NCI-H2196 (cell line): Measurements from ENCODE around the gene F7.

Experiments used
- DNase-seq: peaks from one replicate; lab custom pipeline; 2025; ENCODE audit not compliant: unreplicated experiment; lab: John Stamatoyannopoulos, UW

F7 gene

DNA sequence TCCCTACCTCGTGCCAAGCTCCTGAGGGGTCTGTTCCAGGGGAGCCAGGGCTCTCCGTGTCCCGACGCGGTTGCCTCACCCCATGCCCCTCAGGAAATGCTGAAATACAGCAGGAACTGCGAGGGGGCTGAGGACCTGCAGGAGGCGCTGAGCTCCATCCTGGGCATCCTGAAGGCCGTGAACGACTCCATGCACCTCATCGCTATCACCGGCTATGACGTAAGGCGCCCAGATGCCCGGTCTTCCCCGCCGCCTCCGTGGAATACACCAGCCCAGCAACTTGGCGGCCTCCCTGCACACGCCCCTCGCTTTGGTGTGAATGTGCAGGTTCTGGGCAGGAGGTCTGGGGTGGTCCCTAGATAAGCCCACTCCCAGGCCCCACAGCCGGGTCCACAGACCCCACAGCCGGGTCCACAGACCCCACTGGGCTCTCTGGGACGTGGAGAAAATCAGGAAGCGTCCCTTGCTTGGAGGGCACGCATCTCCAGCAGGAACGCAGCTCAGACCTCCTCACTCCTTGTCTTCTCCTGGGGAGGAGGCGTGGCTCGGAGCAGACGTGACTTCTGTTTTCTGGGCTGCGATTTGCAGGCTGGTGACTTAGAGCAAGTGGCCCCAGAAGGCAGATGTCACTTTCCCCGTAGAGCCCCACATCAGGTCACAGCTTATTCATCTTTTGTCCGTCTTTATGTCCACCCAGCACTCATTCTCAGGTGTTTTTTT is 19.4 kb upstream of the F7 start:
- DNase-seq = no peak

DNA sequence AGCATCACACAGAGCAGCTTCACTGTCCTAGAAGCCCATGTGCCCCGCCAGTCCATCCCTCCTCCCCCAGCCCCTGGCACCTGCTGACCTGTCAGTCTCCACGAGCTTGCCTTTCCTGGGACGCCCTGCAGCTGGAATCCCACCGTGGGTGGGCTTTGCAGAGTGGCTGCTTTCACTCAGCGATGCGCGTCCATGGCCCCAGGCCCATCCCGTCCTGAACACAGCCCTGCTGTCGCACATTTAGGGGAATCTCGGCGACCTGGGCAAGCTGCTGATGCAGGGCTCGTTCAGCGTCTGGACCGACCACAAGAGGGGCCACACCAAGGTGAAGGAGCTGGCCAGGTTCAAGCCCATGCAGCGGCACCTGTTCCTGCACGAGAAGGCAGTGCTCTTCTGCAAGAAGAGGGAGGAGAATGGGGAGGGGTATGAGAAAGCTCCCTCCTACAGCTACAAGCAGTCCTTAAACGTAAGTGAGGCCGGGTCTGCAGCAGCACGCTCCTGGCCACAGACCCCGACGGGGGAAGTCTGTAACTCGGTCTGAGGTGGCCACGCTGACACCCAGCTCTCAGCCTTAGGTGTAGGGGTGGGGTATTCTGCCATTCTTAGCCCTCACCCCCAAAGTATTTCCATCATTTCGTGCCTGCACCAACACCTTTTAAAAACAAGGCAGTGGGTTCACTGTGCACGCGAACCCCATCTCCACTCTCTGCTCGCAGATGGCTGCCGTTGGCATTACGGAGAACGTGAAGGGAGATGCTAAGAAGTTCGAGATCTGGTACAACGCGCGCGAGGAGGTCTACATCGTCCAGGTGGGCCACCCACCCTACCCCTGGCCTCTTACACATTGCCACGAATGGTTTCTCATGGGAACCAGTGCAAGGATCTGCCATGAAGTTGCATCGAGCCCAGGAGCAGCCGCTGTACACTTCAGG is 18.3 kb upstream of the F7 start:
- DNase-seq = no peak

DNA sequence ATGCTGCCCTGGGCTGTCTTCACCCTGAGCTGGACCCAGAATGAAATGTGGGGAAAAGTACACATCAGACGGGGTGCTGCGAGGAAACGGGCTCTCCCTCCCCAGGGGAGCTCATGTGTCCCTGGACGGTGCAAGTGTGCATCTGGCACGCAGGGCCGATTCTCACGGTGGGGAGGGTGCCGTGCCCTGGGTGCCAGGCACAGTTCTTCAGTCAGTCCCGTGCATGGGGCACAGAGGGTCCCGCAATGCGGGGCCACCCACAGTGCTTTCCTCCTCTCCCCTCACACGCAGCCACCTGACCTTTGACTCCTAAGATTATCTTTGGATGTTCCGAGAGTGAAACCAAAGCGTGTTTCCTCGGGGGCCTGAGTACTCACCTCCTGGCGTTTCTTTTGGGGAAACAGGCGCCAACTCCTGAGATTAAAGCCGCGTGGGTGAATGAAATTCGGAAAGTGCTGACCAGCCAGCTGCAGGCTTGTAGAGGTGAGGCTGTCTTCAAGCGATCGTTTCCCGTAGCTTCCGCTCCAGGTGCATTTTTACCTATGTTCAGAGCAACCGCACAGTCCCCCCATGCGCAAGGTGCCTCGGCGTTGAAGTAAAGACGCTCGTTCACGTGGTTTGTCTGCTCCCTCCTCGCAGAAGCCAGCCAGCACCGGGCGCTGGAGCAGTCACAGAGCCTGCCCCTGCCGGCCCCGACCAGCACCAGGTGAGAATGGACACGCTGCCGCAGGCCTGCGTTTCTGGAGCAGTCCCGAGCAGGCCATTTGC is 17.5 kb upstream of the F7 start:
- DNase-seq = no peak

- no peak for DNase-seq
Measured at GRCh38 chr13:113088691-113089020, 16.9 kb upstream of the F7 start.

GRCh38 chr13:113089693-113090414 is 15.7 kb upstream of the F7 start:
- no peak for DNase-seq

DNA sequence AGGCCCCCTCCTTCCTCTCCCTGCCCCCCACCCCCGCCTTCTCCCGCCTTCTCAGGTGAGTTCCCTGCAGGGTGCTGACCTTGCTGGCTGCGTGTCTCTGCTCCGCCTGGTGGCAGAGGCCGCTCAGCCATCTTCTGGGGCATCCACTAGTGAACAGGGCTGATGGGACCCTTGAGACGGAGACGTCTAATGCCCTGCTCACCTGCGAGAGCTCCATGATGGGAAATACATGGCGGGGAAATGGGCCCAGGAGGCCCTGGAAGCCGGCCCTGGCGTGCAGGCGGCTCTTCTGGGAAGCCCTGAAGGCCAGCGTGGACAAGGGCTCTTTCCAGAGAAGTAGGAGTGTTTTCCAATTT is 15.2 kb upstream of the F7 start:
- no peak for DNase-seq

- DNase-seq = no peak
Measured at GRCh38 chr13:113090806-113091205, 14.8 kb upstream of the F7 start.

DNA sequence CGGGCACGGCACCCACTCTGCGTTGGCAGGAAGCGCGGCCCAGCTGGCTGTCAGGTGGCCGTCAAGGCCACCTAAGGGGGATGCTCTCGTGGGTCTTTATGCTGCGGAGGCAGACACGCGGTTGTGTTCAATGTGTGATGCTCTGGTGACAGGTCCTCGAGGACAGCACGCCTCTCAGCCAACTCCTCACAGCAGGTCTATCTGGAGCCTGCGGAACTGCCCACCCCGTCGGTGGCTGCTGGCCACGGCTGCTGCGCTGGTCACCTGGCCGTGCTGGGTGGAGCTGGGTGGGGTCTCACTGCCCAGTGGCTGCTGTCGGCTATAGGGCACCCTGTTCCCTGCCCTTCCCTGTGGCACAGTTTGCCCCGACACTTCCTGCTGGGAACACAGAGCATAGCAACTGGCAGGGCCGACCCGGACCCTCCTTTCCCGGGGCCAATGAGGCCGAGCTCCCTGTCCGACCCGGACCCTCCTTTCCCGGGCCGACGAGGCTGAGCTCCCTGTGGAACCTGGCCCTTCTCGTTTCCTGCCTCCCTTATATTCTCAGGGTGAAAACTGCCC is 14.3 kb upstream of the F7 start:
- DNase-seq = no peak

DNA sequence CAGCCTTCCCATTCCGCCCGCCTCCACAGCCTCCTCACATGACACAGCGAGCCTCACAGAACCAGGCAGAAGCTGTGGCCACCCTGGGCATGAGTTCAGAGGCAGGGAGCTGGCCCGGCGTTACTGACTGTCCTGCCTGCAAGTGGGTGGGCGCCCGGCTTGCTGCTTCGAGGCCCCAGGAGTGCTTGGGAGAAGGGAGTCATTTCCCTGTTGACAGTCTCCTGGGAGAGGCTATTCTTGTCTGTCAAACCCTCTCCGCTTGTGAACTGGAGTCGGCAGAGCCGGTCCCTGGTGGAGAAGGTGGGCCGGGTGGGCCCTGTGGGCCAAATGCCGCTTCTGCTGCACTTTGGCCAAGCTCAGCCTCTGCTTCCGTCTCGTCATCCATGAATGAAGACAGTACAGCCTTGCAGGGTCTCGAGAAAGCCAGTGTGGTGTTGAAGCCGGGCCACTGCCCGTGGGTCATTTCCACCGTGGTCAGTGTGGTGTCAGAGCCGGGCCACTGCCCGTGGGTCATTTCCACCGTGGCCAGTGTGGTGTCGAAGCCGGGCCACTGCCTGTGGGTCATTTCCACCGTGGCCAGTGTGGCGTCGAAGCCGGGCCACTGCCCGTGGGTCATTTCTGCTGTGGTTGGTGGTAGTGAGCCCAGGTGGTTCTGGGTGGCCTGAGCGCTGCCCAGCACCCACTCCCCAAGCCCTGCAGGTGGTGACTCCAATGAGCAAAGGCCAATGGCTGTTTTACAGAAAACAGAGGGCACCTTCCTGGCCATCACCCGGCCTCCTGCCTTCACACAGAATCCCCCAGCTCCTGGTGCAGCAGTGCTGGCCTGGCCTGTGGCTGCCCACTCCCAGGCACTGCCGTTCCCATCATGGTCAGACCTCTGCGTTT is 13.5 kb upstream of the F7 start:
- DNase-seq = no peak

DNA sequence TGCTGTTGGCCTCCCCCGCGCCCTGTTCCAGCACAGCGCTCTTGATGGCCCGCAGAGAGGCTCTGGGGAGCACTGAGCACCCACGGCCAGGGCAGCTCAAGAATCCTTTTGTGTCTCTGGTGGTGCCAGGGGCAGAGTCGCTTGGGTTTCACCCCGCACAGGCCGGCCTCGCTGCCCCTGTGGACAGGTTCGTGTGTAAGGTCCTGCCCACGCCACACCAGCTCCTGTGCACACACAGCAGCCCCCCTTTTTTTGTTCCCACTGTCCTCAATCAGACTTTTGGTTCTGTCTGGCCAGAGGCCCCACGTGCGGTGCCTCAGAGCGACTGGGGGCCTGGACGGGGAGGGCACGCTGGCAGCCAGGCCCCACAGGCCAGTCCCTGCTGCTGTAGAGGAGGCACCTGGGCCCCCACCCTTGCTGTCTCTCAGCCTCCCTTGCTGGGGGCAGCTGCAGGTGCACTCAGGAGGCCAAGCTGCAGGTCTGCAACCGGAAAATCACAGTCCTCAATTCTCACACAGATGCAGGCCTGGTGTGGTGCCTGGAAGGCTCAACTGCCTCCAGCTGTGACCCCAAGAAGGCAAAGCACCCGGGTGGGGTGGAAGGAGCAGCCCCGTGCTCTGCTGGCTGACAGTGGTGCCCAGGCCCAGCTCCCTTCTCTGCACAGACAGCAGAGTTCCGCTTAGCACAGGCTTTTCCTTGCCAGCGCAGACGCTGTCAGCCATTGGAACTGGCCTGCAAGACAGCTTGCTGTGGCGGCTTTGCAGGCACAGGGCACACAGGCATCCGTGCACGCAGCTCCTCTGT is 12.6 kb upstream of the F7 start:
- no peak for DNase-seq

DNA sequence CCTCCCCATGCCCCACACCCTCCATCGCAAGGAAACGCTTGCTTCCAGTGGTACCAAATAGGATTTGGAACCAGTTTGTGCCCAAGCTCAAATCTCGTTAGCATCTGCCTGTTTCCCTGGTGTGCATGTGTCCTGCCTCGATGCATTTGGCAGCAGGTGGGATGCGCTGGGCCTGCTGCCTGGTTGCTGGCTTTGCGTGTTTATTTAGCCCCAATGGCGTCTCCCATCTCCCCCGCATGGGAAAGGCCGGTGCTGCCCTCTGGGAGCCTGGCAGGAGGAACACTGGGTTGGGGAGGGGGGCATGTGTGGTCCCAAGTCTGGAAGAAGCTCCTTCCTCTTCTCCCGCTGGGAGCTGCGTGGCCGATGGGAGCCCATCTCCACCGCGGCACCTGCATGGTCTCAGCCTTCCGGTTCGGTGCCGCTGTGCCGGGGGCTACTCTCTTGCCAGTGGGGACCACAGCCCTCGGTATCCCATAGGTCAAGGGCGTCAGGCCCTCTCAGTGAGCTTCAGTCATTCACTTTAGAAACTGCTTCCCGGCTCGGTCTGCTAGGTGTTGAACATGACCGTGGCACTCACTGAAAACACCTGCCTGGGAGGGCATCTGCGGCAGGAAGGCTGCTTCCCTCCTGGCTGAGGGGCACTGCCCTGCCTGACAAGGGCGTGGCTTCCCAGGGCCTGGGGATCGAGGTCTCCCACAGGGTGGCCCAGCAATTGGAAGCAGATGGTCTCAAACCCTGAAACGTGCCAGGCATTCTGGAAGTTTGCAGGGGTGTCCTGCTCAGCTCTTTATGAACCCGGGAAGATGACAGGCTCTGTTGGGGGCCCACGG is 11.8 kb upstream of the F7 start:
- DNase-seq = no peak

DNA sequence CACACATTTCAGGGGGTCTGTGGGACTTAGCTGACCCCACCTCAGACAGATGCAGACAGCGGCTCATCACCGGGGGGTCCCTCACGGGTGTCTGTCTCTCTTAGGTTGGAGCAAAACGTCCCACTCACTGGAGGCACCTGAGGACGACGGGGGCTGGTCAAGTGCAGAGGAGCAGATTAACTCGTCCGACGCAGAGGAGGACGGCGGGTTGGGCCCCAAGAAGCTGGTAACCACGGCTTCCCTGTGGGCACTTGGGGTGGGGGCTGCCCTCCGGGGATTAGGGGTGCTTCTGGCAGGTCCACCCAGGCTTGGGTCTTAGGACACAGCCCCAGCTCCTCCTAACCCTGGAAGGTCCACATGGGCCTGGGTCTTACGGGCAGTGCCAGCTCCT is 11.2 kb upstream of the F7 start:
- no peak for DNase-seq

DNA sequence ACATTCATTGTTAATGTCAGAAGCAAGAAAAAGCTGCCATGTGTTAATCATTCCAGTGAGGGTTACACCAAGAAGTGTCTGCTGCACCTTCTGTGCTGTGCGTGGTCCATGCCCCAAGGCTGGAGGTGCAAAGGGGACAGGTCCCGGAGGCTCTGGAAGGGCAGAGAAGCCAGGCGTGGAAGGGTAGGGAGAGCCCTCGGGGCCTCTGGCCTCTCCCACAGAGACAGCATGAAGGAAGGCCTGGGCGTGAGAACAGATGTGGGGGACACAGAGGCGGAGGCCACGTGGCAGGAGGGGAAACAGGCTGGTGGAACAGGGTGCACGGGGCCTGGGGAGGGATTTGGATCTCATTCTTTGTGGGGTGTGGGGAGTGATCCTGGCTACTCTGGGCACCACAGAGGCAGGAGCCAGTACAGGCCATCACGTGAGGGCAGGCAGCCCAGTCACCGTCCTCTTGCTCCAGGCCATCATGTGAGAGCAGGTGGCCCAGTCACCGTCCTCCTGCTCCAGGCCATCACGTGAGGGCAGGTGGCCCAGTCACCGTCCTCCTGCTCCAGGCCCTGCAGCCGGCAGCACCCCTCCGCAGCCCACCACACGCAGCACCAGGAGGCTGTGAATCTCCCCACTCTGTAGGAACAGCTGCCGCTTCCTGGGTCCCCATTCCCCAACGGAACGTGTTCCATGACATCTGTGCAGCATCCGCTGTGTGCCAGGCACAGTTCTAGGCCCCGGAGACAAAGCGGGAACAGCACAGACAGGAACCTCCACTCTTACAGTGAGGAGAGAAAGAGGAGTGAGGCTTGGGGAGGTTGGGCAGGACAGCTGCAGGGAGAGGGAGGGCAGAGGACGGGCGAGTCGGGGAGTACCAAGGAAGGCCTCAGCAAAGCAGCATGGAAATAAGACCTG is 10.2 kb upstream of the F7 start:
- DNase-seq = no peak

GRCh38 chr13:113096052-113096744 is 9.4 kb upstream of the F7 start:
- DNase-seq = no peak

- DNase-seq = no peak
Measured at GRCh38 chr13:113096745-113097305, 8.8 kb upstream of the F7 start.

DNA sequence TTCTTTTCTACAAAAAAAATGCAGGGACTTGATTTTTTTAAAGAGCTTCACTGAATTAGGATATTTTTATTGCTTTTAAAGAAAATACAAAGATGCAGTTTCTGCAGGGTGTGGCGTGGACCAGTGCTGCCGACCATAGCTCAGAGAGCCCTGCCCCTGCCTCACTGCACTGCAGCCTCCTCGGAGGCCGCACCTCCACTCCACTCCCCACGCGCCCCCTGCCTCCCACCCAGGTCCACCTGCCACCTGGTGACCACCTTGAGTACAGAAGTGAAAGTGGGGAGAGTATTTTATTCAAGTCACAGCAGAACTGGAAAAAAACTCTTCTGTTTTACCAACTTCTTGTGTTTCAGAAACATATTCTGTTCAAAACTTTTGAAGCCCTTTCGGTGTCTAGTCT is 7.9 kb upstream of the F7 start:
- DNase-seq = no peak
